ENCODE data around the gene VPS11. TPM values are rescaled to one million over a fixed set of nuclear protein-coding genes. Genes with fewer than 3 reads are reported as not detected.
"Not testable (repeated sequence)": the region's sequence is repeated elsewhere in the genome, so short reads cannot be mapped to it uniquely, and the experiment has no call there.

The VPS11 gene
- total RNA-seq, 1 experiment from 2014 or later, result 43.2 TPM

- Mint-ChIP-seq H3K9me3 (ENCODE audit: unreplicated experiment) (no peaks in the 10 kb centered on the region), H3K4me1 (ENCODE audit: low read depth, unreplicated experiment) (peaks cover 10% of the 10 kb centered on the region), H3K4me3 (ENCODE audit: unreplicated experiment) (no peak overlapping the region), H3K27ac (ENCODE audit: unreplicated experiment) (no peak overlapping the region), H3K27me3 (ENCODE audit: insufficient read depth, unreplicated experiment) (no peaks in the 10 kb centered on the region), H3K36me3 (ENCODE audit: insufficient read depth, unreplicated experiment) (peaks cover 12% of the 10 kb centered on the region)
- intact Hi-C loops (cut with micrococcal nuclease; ENCODE audit: unreplicated experiment), result no loop called here
- no peaks in the 10 kb centered on the region for H3K36me3 ChIP-seq (ENCODE audit: control insufficient read depth, insufficient read depth, low read length)
- no peak overlapping the region for H3K4me3 ChIP-seq (ENCODE audit: low read depth, low read length)
- TF ChIP-seq, protein P1, sequence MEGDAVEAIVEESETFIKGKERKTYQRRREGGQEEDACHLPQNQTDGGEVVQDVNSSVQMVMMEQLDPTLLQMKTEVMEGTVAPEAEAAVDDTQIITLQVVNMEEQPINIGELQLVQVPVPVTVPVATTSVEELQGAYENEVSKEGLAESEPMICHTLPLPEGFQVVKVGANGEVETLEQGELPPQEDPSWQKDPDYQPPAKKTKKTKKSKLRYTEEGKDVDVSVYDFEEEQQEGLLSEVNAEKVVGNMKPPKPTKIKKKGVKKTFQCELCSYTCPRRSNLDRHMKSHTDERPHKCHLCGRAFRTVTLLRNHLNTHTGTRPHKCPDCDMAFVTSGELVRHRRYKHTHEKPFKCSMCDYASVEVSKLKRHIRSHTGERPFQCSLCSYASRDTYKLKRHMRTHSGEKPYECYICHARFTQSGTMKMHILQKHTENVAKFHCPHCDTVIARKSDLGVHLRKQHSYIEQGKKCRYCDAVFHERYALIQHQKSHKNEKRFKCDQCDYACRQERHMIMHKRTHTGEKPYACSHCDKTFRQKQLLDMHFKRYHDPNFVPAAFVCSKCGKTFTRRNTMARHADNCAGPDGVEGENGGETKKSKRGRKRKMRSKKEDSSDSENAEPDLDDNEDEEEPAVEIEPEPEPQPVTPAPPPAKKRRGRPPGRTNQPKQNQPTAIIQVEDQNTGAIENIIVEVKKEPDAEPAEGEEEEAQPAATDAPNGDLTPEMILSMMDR (IDR thresholded peaks at IDR 0.05; ENCODE audit: insufficient read depth in 1 of 2, low read depth in 1 of 2, low read length in 1 of 2, severe bottlenecking in 1 of 2, unreplicated experiment in 1 of 2), result no peak
- CTCF ChIA-PET, result interaction anchor here (1.0 kb wide), 1 partner anchor 11 kb away, joined by 4 read pairs; no protein-coding TSS in a partner anchor
- H3K9me3 ChIP-seq, result no peaks in the 10 kb centered on the region
- no peaks in the 10 kb centered on the region for H3K27me3 ChIP-seq (replicated peaks; ENCODE audit: control insufficient read depth, insufficient read depth, low read length)
- no peak for DNase-seq
- no TSS peak for BruUV-seq (replicated peaks)
- H3K4me1 ChIP-seq, result no peaks in the 10 kb centered on the region; the same call in 1 of the 2 replicates
- POLR2A ChIA-PET, result interaction anchor here (0.7 kb wide), 1 partner anchor 33 kb away, joined by 3 read pairs; the partner anchor contains the start of gene VPS11
Measured at GRCh38 chr11:119034813-119035212, 32.8 kb upstream of the VPS11 start.

GRCh38 chr11:119038884-119039283, 28.7 kb upstream of the VPS11 start:
- H3K4me1 Mint-ChIP-seq (ENCODE audit: low read depth, unreplicated experiment), result no peaks in the 10 kb centered on the region
- TF ChIP-seq, protein P1 (IDR thresholded peaks at IDR 0.05; ENCODE audit: insufficient read depth in 1 of 2, low read depth in 1 of 2, low read length in 1 of 2, severe bottlenecking in 1 of 2, unreplicated experiment in 1 of 2), result no peak
- no peak overlapping the region for H3K4me3 Mint-ChIP-seq (ENCODE audit: unreplicated experiment)
- POLR2A ChIA-PET, result no interaction called here
- H3K9me3 ChIP-seq, result no peaks in the 10 kb centered on the region
- intact Hi-C loops (cut with micrococcal nuclease; ENCODE audit: unreplicated experiment), result no loop called here
- H3K9me3 Mint-ChIP-seq (ENCODE audit: unreplicated experiment), result no peaks in the 10 kb centered on the region
- no peaks in the 10 kb centered on the region for H3K27me3 Mint-ChIP-seq (ENCODE audit: insufficient read depth, unreplicated experiment)
- no peaks in the 10 kb centered on the region for H3K27me3 ChIP-seq (replicated peaks; ENCODE audit: control insufficient read depth, insufficient read depth, low read length)
- H3K27ac Mint-ChIP-seq (ENCODE audit: unreplicated experiment), result no peak overlapping the region
- no peaks in the 10 kb centered on the region; the same call in 1 of the 2 replicates for H3K4me1 ChIP-seq
- no peaks in the 10 kb centered on the region for H3K36me3 ChIP-seq (ENCODE audit: control insufficient read depth, insufficient read depth, low read length)
- H3K4me3 ChIP-seq (ENCODE audit: low read depth, low read length), result no peak overlapping the region
- peaks cover 5% of the 10 kb centered on the region for H3K36me3 Mint-ChIP-seq (ENCODE audit: insufficient read depth, unreplicated experiment)
- CTCF ChIA-PET, result no interaction called here
- BruUV-seq (replicated peaks), result no TSS peak
- no peak for DNase-seq

GRCh38 chr11:119039471-119039870, 28.1 kb upstream of the VPS11 start:
- POLR2A ChIA-PET; H3K4me1 Mint-ChIP-seq (ENCODE audit: low read depth, unreplicated experiment); DNase-seq; H3K9me3 Mint-ChIP-seq (ENCODE audit: unreplicated experiment); H3K4me3 Mint-ChIP-seq (ENCODE audit: unreplicated experiment); H3K27me3 Mint-ChIP-seq (ENCODE audit: insufficient read depth, unreplicated experiment); H3K9me3 ChIP-seq; BruUV-seq (replicated peaks); H3K4me1 ChIP-seq; H3K27ac Mint-ChIP-seq (ENCODE audit: unreplicated experiment); H3K4me3 ChIP-seq (ENCODE audit: low read depth, low read length); intact Hi-C loops (cut with micrococcal nuclease; ENCODE audit: unreplicated experiment); H3K36me3 ChIP-seq (ENCODE audit: control insufficient read depth, insufficient read depth, low read length); H3K27me3 ChIP-seq (replicated peaks; ENCODE audit: control insufficient read depth, insufficient read depth, low read length); CTCF ChIA-PET: not testable (repeated sequence)
- H3K36me3 Mint-ChIP-seq (ENCODE audit: insufficient read depth, unreplicated experiment), result peaks cover 11% of the 10 kb centered on the region
